GM19238 (cell line): ENCODE measurements around the gene MTRF1.

Experiments used
- DNase-seq: peaks from one replicate; pipeline ENCODE4 v3.0.0; 2011; ENCODE audit warnings: low spot score; ENCODE audit not compliant: insufficient read length

The MTRF1 gene, protein sequence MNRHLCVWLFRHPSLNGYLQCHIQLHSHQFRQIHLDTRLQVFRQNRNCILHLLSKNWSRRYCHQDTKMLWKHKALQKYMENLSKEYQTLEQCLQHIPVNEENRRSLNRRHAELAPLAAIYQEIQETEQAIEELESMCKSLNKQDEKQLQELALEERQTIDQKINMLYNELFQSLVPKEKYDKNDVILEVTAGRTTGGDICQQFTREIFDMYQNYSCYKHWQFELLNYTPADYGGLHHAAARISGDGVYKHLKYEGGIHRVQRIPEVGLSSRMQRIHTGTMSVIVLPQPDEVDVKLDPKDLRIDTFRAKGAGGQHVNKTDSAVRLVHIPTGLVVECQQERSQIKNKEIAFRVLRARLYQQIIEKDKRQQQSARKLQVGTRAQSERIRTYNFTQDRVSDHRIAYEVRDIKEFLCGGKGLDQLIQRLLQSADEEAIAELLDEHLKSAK

DNA sequence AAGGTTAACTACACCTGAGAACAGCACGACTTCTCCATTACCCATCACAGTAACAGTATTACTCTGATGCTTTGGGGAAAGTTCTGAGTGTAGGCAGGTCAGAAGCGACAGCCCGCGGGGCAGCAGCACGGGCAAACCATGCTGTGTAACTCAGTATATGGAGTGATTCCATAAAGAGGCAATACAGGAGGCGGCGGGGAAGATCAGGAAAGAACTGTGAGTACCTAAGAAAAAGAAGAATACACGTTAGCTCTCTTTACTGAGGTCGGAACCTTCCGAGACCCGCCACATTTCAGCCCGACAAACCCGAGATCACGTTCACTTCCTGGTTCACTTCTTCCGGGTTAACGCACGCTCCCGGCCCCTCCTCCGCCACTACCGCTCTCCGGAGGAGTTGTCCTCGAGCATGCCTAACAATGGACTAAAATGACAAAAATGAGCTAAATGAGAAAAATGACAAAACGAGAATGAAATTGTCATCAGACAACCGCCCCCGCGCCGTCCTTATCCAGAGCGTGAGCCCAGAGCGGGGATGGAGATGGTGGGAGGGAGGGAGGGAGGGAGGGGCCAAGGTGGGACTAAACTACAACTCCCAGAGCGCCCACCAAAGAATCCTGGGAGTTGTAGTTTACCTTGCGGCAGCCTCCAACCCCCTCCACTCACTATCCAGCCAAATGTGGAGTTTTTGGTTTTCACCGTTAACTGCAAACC lies at the start of gene MTRF1:
Gene MTRF1, minus strand, starts transcription at position 316 of the 711 bp plus-strand sequence. CDS start 2,669 bp downstream, outside the sequence.
- DNase-seq, result peak; percentile 61

DNA sequence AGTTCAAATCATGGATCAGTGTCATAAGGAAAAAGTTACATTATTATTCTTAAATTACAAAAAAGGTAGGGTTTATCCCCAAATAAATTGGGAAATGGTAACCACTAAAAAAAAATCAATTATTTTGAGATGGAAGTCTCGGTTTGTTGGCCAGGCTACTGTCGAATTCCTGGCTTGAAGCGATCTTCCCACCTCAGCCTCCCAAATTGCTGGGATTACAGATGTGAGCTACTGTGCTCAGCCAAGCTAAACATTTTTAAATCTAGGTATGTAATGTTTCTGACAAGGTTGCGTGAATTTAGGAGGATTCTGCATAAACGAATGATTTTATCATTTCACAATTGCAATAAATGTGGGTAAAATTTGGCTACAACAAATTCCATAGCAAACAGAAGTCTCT lies 49.7 kb upstream of the MTRF1 start:
- no peak for DNase-seq

DNA sequence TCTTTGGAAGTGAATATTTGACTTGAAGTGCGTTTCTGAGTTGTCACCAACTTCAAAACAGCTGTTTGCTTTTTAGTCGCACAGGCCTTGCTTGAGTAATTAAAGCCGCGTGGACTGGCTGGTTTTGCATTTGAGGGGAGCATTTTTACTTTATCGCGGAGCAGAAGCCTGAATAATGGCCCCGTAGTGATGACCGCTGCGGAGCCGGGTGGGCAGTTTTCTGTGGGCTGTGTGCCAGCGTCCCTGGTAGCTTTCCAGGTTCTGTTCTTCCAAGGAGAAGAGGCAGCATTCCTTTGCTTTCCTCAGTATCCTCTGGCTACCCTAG lies 48.8 kb upstream of the MTRF1 start:
- DNase-seq, result no peak

DNA sequence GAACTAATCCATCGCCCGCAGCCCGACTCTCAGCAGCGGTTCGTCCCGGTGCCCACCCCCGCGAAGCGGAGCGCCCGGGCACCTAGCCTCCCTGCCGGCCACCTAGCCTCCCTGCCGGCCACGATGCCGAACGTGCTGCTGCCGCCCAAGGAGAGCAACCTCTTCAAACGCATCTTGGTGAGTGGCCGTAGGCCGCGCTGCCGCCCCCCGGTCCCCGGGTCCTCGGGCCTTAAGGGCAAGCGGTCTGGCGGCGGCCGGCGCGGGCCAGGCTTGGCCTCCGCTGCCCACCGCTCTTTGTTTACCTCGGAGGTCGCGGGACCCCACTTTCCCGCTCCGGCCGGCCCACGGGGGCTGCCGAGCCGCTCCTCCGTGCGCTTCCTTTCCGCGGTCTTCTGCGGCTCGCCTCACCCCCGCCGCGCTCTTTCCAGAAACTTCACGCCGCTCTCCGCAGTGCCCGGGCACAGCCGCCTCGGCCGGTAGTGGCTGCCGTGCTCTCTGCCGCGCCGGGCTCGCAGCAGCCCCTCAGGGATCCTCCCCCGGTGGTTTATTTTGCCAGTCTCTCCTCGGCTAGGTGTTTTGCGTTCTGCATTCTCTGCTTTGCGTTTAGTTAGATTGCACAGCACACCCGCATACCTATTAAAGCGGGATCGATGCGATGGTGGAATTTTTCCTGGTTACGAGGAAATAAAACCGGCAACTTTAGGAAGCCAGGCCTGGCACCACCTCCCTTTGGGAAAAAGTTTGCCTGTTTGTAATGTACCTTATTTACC lies 48.2 kb upstream of the MTRF1 start:
- peak; percentile 30 for DNase-seq

DNA sequence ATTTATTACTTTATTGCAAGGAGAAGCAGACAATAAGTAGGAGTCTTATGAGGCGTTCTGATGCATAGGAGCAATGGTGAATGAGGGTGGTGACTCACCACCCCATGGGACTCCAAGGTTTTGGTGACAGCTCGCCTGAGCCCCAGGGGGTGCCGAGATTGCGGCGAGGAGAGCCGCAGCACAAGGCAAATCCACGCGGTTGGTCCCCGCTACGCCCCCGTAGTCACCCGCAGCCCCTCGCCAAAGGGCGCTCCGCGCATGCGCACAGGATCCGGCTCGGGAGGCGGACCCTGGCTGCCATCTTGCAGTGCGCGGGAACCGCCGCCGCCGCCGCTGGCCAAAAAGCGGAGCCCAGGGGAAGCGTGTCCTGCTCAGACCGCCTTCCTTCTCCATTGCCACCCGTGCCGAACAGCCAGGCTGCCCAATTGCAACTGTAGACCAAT lies 47.6 kb upstream of the MTRF1 start, which contains the start of gene NAA16:
Gene NAA16, plus strand, starts transcription at position 305 of the 443 bp plus-strand sequence. CDS start 262 bp downstream, outside the sequence.
- DNase-seq, result peak; percentile 87

DNA sequence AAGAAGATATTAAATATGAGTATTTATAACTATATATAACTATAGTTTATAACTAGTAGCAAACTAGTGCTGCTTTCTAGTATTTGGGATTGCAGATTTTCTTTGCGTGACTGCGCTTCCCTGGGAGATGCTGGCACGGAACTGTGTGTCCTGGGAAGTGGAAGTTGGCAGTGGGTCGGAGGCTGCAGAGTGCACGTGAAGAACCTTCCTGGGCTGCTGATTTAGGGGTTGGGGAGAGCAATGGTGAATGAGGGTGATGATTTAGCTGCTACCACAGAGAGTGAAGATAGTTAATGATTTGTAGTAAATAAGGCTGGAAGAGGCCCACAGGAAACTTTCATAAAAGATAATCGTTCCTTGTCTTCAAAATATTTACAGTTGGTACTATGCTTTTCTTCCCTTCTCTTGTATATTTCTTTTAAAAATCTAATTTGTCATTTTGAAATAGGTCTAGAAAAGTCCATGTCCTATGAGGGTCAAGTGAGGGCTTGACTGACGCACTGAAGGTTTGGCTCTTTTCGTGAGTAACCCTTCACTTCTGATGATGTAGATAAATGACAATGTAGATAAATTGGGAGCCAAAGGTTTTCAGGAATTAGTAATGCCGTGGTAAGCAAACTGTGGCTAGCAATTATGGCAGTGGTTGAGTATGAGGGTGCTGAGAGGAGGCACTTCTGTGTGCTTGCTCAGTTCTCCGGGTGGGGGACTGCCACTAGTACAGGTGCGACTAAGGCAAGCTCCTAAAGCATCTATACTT lies 44.7 kb upstream of the MTRF1 start:
- DNase-seq, result no peak

DNA sequence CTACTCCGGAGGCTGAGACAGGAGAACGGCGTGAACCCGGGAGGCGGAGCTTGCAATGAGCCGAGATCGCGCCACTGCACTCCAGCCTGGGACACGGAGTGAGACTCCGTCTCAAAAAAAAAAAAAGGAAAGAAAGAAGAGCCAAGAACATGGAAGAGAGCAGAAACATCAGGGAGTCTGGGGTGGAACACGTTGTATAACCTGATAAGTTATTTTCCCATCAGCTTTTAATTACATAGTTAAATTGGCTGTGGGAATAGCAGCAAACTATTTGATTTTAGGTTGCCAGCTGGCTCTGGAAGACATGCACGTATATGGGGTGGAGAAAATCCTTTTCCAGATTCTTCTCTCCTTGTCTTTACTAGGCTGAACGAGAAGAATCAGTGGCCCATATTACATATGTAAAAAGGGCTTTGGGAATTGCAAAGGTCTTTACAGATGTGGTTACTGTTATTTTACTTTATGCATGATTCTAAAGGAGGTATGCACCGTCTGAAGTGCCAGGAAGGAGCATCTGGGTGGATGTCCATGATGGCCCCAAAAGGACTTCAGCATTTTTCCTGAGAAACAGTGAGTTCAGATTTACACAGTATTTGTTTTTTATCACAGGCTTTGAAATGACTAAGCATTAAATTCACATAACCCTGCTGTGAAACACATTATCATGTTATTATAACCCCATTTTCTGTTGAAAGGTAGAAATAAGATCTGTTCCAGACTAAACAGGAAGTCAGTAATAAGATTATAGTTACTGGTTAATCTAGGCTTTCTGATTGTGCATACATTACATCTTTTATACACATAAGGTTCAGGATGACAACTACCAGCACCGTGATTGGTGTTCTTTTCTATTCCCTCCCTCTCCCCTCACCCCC lies 43.1 kb upstream of the MTRF1 start:
- no peak for DNase-seq

DNA sequence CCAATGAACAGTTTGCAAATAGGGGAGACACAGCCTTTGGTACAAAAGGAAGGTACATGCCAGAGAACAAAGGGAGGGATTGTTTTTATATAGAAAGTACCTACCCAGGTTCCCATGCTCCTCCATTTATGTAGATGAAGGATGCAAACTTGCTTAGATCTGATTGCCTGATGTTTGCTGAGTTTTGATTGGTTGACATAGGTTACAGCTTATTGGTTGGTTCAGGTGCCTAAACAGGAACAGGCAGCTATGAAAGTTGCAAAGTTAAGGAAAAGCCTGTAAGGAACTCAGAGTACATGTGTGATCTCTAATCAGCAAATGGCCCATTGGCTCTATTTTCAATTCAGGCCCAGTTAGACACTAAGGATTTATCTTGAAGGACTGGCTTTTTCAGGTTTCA lies 41.2 kb upstream of the MTRF1 start:
- DNase-seq, result no peak

DNA sequence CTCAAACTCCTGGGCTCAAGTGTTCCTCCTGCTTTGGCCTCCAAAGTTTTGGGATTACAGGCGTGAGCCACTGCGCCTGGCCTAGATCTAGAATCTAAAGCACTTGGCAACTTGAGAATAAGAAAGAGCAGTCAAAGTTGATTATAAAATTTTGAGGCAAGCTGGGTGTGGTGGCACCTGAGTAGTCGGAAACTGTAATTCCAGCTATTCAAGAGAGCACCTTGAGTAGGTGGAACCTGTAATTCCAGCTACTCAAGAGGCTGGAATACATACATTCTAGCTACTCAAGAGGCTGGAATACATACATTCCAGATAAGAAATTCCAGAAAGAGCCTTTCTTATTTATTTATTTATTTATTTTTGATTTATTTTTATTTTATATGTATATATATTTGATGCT lies 39.4 kb upstream of the MTRF1 start:
- no peak for DNase-seq

DNA sequence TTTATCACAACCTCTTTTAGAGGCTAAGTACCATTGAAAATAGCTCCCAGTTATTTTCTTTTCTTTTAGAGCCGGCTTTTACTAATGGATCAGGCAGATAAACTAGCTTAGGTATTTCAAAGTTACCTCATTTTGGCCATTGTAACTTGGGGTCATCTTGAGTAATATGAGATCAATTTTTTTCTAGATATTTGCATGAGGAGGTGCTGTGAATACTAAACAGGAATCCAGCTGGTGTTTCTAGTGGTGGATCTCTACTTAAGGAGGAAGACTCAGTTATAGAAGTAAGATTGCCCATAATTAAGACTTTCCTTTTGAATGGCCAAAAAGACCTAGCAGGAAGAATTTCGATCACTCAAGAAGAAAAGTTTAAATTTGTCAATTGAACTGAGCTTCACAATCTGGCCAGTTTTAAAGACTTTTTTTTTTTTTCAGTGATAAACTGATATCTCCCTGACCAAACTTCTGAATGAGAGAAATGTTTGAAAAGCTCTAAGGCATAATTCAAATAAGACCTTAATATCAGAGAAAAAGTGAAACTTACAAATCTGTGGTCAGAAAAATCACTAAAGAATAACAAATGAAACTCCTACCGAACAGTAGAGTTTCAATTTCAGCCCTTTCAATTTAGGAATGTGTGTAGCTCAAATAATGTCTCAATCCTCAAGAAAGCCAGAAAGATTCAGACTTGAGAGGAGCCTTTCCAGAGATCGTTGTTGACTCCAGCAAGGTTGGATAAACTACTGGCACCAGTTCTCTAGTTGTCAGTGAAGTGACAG lies 36.1 kb upstream of the MTRF1 start:
- no peak for DNase-seq

DNA sequence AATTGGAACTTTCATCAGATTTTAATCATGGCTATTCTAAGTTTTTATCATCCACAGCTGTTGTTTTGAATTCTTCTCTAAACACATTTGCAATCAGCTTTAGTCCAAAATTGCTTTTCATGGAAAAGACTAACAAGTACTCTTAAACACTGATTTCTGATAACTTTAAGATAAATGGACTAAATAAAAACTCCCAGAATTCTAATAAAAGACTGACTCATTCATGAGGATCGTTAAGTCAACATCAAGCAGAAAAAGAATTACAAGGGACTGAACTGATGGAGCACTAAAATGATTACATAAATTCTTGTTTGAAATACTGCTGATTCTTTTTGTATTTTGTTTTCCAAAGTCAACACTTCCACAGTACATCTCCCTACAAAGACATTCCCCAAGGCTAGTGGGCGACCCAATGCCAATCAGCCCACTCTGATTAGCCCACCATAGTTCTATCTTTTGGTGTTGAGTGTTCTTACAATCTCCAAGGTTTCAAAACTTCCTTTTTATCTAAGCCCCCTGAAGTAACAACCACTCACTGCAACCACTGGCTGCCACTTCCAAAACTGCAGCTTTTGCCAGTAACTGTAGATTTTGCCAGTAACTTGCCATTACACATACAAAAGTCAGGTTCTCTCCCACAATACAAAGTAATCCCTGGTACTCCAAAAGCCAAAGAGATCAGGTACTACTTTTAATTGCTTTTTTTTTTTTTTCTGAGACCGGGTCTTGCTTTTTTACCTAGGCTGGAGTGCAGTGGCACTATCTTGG lies 33.7 kb upstream of the MTRF1 start:
- DNase-seq, result no peak

DNA sequence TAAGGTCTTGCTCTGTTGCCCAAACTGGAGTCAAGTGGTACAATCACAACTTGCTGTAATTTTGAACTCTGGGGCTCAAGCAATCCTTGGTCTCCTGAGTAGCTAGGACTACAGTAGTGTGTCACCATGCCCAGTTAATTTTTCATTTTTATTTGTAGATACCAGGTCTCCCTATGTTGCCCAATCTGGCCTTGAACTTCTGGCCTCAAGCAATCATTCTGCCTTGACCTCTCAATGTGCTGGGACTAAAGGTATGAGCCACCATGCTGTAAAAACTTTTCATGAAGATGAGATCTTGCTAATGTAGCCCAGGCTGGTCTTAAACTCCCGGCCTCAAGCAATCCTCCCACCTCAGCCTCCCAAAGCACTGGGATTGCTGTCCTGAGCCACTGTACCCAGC lies 32.6 kb upstream of the MTRF1 start:
- DNase-seq, result no peak

DNA sequence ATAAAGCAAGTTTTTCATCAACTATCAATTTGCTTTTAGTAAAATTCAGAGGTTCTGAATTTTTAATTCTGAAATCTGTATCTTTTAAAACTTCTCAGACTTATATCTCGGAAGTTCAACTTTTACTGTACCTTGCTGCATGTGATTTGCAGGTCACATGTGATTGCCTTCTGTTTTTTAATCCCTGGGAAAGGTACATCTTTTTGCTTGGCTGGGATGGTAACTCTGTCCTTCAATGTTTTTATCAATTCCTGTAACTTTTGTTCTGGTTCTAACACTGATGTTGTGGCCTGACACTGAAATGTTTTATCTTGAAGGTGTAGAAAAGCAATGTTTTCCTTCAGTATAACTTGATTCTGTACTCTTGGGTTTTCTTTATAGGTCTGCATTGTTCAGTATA lies 31.5 kb upstream of the MTRF1 start:
- no peak for DNase-seq

DNA sequence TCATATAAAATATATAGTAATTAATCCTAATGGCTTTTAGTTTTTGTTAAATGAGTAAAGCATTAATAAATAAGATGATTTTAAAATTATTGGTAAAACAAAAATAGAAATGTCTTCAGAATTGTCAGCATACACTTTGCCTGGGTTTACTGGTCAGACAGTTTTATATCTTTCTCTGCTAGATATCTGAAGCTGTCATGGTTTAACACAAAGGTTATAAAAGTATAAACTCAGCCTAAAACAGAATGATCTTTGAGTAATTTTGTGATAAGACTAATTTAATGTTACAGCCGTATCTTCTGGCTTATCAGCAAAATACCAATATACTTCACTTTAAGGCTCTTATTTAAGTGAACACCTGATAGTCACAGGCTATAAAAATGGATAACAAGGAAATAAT lies 29.9 kb upstream of the MTRF1 start:
- DNase-seq, result no peak

DNA sequence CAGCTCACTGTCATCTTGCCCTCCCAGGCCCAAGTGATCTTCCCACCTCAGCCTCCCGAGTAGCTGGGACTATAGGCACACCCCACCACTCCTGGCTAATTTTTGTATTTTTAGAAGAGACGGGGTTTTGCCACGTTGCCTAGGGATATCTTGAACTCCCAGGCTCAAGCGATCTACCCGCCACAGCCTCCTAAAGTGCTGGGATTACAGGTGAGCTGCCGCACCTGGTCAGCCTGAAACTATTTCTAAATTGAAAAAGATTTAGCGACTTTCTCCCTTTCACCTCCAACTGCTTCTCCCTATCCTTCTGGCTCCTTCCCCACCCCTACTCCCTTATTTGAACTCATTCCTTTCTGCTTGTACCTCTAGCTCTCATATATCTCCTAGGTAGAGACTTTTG lies 27.9 kb upstream of the MTRF1 start:
- no peak for DNase-seq

DNA sequence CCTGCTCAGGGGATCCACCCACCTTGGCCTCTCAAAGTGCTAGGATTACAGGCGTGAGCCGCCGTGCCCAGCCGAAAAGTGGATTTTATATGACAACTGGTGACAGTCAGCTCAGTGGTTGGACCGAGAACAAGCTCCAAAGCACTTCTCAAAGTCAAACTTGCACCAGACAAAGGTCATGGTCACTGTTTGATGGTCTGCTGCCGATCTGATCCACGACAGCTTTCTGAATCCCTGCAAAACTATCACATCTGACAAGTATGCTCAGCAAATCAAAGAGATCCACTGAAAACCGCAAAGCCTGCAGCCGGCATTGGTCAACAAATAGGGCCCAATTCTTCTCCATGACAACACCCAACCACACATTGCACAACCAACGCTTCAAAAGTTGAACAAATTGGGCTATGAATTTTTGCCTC lies 26.1 kb upstream of the MTRF1 start:
- DNase-seq, result no peak

DNA sequence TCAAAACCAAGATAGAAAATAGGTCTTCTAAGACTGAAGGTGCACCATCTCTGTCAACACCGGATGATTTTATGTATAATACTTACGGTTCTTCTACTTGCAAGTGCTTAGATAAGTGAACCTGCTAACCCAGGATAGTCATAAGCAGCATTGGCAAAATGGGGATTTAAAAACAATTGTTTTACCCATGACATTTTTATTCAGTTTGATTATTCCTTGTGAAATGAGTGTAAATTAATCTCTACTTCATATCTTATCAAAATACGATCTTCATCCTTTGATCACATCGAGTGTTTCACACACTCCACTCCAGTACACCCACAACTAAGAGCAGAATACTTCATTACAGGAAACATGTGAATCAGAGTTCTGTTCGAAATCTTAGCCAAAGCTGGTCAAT lies 23.0 kb upstream of the MTRF1 start:
- DNase-seq, result no peak

DNA sequence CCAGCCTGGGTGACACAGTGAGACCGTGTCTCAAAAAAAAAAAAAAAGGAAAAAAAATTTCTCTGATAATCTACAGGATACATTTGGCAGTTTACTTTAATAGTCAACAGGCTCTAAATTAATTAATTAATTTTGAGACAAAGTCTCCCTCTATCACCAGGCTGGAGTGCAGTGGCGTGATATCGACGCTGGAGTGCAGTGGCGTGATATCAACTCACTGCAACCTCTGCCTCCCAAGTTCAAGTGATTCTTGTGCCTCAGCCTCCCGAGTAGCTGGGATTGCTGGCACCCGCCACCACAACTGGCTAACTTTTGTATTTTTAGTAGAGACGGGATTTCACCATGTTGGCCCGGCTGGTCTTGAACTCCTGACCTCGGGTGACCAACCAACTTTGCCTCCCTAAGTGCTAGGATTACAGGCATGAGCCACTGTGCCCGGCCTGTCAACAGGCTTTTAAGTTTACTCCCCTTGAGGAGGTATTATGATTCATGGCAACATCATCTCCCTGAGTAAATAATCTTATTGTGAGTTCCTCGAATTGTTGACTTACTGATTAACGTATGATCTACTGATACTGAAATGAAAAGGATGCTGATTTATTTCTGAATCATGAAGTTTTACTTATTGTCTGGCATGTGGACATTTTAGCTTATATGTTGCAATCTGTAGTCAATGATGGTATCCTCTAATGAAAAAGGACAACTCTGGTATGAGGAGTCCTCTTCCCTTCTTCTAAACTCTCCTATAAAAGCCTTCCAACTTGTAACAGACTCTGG lies 21.3 kb upstream of the MTRF1 start:
- no peak for DNase-seq
